Suprapubic skin (tissue), 4 donors: ENCODE results near the gene LRRC26.

Experiments
- CTCF ChIP-seq, 2 donors: fragments of 200-600 bp in 1 of 2; fragments of 450-650 bp in 1 of 2; sonication (generic) in 1 of 2; IDR thresholded peaks; one replicate each; pipeline ENCODE4 v1.5.1; 2016 to 2019; ENCODE audit warnings: antibody characterized with exemption in 2 of 2, mild to moderate bottlenecking in 1 of 2, moderate library complexity in 1 of 2
- POLR2A ChIP-seq, 2 donors: fragments of 450-650 bp; IDR thresholded peaks; one replicate each; pipeline ENCODE4 v1.6.1; 2017; ENCODE audit warnings: antibody characterized with exemption in 2 of 2, mild to moderate bottlenecking in 2 of 2, moderate library complexity in 2 of 2
- POLR2AphosphoS5 ChIP-seq, 3 donors: sonication (generic); formaldehyde crosslinking; IDR thresholded peaks; one replicate each; pipeline ENCODE4 v1.6.1; 2017; ENCODE audit warnings: antibody characterized with exemption in 3 of 3

GRCh38 chr9:137188086-137188489 is 18.2 kb upstream of the LRRC26 start:
- TF ChIP-seq CTCF (IDR thresholded peaks at IDR 0.05): no peak
- no peak for TF ChIP-seq POLR2A (IDR thresholded peaks at IDR 0.05)
- TF ChIP-seq POLR2AphosphoS5 (IDR thresholded peaks at IDR 0.05): no peak
